Measurements from ENCODE around the gene PADI2.

DNA sequence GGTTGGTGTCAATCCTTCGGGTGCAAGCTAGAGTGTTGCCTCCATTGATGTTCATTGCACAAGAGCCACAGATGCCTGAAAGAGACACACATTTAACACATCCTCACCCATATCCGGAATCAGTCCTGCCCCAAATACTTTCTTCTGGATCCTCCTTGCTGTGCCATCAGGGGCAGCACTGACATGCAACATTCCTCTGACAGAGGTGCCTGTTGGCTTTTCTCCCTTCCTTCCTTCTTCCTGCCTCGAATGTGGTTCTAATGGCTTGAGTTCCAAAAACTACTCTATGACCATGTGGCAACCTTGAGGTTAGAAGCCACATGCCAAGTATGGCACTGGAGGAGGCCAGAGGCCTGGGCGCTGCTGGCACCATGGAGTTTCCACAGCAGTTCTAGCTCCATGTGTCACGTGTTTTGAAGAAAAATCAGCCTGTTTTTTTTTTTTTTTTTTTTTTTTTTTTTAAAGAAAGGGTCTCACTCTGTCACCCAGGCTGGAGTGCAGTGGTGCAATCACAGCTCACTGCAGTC lies 90.5 kb downstream of the PADI2 start:
- no peak for TF ChIP-seq CTCF (IDR thresholded peaks at IDR 0.05; ENCODE audit: low read length)
- TF ChIP-seq EZH2 (IDR thresholded peaks at IDR 0.05; ENCODE audit: borderline replicate concordance, low read length) = no peak
